Measurements from ENCODE around the gene AGXT2. TPM values are rescaled to one million over a fixed set of nuclear protein-coding genes. Genes with fewer than 3 reads are reported as not detected.

AGXT2 gene
- total RNA-seq, 1 donor from 2014 or later, result not detected

GRCh38 chr5:35015063-35015462 lies 32.7 kb downstream of the AGXT2 start:
- H3K27me3 ChIP-seq (ENCODE audit: low read depth), result no peaks in the 10 kb centered on the region
- TF ChIP-seq CTCF (IDR thresholded peaks at IDR 0.05), result no peak
- ATAC-seq (no peak), DNase-seq (no peak)
- intact Hi-C loops (cut with DNase I), result no loop called here
- H3K4me1 ChIP-seq, result no peaks in the 10 kb centered on the region
- no peaks in the 10 kb centered on the region for H3K9me3 ChIP-seq
- no peak overlapping the region for H3K4me3 ChIP-seq
- no peak overlapping the region for H3K27ac ChIP-seq
- H3K36me3 ChIP-seq, result no peaks in the 10 kb centered on the region

- Histone ChIP-seq H3K27ac (no peak overlapping the region), H3K36me3 (no peaks in the 10 kb centered on the region), H3K9me3 (no peaks in the 10 kb centered on the region), H3K4me1 (no peaks in the 10 kb centered on the region), H3K4me3 (no peak overlapping the region), H3K27me3 (ENCODE audit: low read depth) (no peaks in the 10 kb centered on the region)
- intact Hi-C loops (cut with DNase I), result no loop called here
- peak; percentile 61 to 74 for ATAC-seq
- TF ChIP-seq CTCF (IDR thresholded peaks at IDR 0.05), result no peak
- DNase-seq, result no peak
Observed at GRCh38 chr5:35012796-35013195, 35.0 kb downstream of the AGXT2 start.

GRCh38 chr5:35012365-35012764 lies 35.4 kb downstream of the AGXT2 start:
- H3K9me3 ChIP-seq, result no peaks in the 10 kb centered on the region
- ATAC-seq (no peak), DNase-seq (no peak)
- H3K27ac ChIP-seq, result no peak overlapping the region
- no peaks in the 10 kb centered on the region for H3K4me1 ChIP-seq
- H3K36me3 ChIP-seq, result no peaks in the 10 kb centered on the region
- no peak overlapping the region for H3K4me3 ChIP-seq
- no peaks in the 10 kb centered on the region for H3K27me3 ChIP-seq (ENCODE audit: low read depth)
- no peak for TF ChIP-seq CTCF (IDR thresholded peaks at IDR 0.05)
- intact Hi-C loops (cut with DNase I), result no loop called here

- DNase-seq, result no peak
- no peak for ATAC-seq
- H3K4me1 ChIP-seq, result no peaks in the 10 kb centered on the region
- H3K27ac ChIP-seq, result no peak overlapping the region
- no peaks in the 10 kb centered on the region for H3K9me3 ChIP-seq
- TF ChIP-seq CTCF (IDR thresholded peaks at IDR 0.05), result no peak
- H3K4me3 ChIP-seq, result no peak overlapping the region
- no peaks in the 10 kb centered on the region for H3K27me3 ChIP-seq (ENCODE audit: low read depth)
- no peaks in the 10 kb centered on the region for H3K36me3 ChIP-seq
- intact Hi-C loops (cut with DNase I), result no loop called here
Observed at GRCh38 chr5:35010676-35011075, 37.1 kb downstream of the AGXT2 start.

- Histone ChIP-seq H3K4me3 (no peak overlapping the region), H3K36me3 (no peaks in the 10 kb centered on the region), H3K9me3 (no peaks in the 10 kb centered on the region), H3K27ac (no peak overlapping the region), H3K4me1 (no peaks in the 10 kb centered on the region), H3K27me3 (ENCODE audit: low read depth) (no peaks in the 10 kb centered on the region)
- TF ChIP-seq CTCF (IDR thresholded peaks at IDR 0.05), result no peak
- no peak for DNase-seq
- ATAC-seq, result peak in 1 of 2 donors; percentile 35
- intact Hi-C loops (cut with DNase I), result no loop called here
Observed at GRCh38 chr5:35009657-35010056, 38.1 kb downstream of the AGXT2 start.

GRCh38 chr5:35009019-35009418 lies 38.7 kb downstream of the AGXT2 start:
- no peak for TF ChIP-seq CTCF (IDR thresholded peaks at IDR 0.05)
- Histone ChIP-seq H3K36me3 (no peaks in the 10 kb centered on the region), H3K4me3 (no peak overlapping the region), H3K4me1 (no peaks in the 10 kb centered on the region), H3K9me3 (no peaks in the 10 kb centered on the region), H3K27me3 (ENCODE audit: low read depth) (no peaks in the 10 kb centered on the region), H3K27ac (no peak overlapping the region)
- intact Hi-C loops (cut with DNase I), result no loop called here
- DNase-seq (no peak), ATAC-seq (no peak)

All from lower lobe of right lung (tissue), 2 donors.